Smooth muscle cell of the coronary artery (primary cell): ENCODE data around the gene CRTC3. TPM values are rescaled to one million over a fixed set of nuclear protein-coding genes. Genes with fewer than 3 reads are reported as not detected.

Source experiments
- total RNA-seq: library from RNA; depleted of rRNA; stranded (reverse); fragments of >200 nt; gene quantifications from 2 replicates; pipeline ENCODE4 v1.2.3, GENCODE V29; 2014; ENCODE audit warnings: low replicate concordance

The CRTC3 gene
- total RNA-seq, result 7.1 and 9.3 TPM in 2 replicates

GRCh38 chr15:90529371-90530249 lies at the start of gene CRTC3:
CRTC3 (plus strand) TSS chr15:90529923; CDS start chr15:90530072, 149 bp downstream.

Other genes starting within 250 kb of the CRTC3 start
- 1.1 and 1.7 TPM in 2 replicates for gene ZNF774, start 177.6 kb upstream of the CRTC3 start, total RNA-seq
- 119 and 177 TPM in 2 replicates for gene IQGAP1, start 141.7 kb upstream of the CRTC3 start, total RNA-seq
- 0.59 and 3.0 TPM in 2 replicates for gene BLM, start 187.4 kb downstream of the CRTC3 start, total RNA-seq